ENCODE data around the gene EXOSC10. TPM values are rescaled to one million over a fixed set of nuclear protein-coding genes. Genes with fewer than 3 reads are reported as not detected.

Gene EXOSC10
- total and polyA plus RNA-seq, 8 donors, result 15.1 to 118 (median 34.3) TPM

- TF ChIP-seq CTCF (IDR thresholded peaks at IDR 0.05) (no peak), POLR2A (IDR thresholded peaks at IDR 0.05) (no peak), EP300 (IDR thresholded peaks at IDR 0.05) (no peak), POLR2AphosphoS5 (IDR thresholded peaks at IDR 0.05) (no peak)
- no peak for DNase-seq
- H3K4me1 ChIP-seq, result no peaks in the 10 kb centered on the region
- H3K36me3 ChIP-seq, result peaks cover 30 to 75% (median 69%) of the 10 kb centered on the region in 4 donors
- intact Hi-C loops (cut with DNase I; ENCODE audit: low total_unique reads), result no loop called here
- H3K9me3 ChIP-seq, result no peaks in the 10 kb centered on the region
- WGBS, 5 donors, result 91 to 96% (median 93%) methylated on average over 3 of the region's 3 CpGs
- H3K27ac ChIP-seq, result no peak overlapping the region
- H3K27me3 ChIP-seq, result no peaks in the 10 kb centered on the region
- no peak overlapping the region for H3K4me3 ChIP-seq
Measured at GRCh38 chr1:11028018-11028417, 71.7 kb downstream of the EXOSC10 start.

GRCh38 chr1:11027316-11027715 is 72.4 kb downstream of the EXOSC10 start:
- H3K27me3 ChIP-seq, result no peaks in the 10 kb centered on the region
- TF ChIP-seq EP300 (IDR thresholded peaks at IDR 0.05) (no peak), POLR2A (IDR thresholded peaks at IDR 0.05) (no peak), CTCF (IDR thresholded peaks at IDR 0.05) (no peak), POLR2AphosphoS5 (IDR thresholded peaks at IDR 0.05) (no peak)
- peaks cover 0 to under 1% (median 0%) of the 10 kb centered on the region in 4 donors for H3K4me1 ChIP-seq
- no peak overlapping the region for H3K27ac ChIP-seq
- no peaks in the 10 kb centered on the region for H3K9me3 ChIP-seq
- H3K4me3 ChIP-seq, result no peak overlapping the region
- DNase-seq, result no peak
- intact Hi-C loops (cut with DNase I; ENCODE audit: low total_unique reads), result no loop called here
- 68 to 71% (median 69%) methylated on average over 6 of the region's 6 CpGs for WGBS, 5 donors
- peaks cover 37 to 82% (median 76%) of the 10 kb centered on the region in 4 donors for H3K36me3 ChIP-seq

- Histone ChIP-seq H3K9me3 (no peaks in the 10 kb centered on the region), H3K27me3 (no peaks in the 10 kb centered on the region), H3K36me3 (peaks cover 41 to 86% (median 80%) of the 10 kb centered on the region in 4 donors), H3K4me3 (no peak overlapping the region), H3K27ac (no peak overlapping the region), H3K4me1 (peaks cover 0 to 4% (median 0%) of the 10 kb centered on the region in 4 donors)
- intact Hi-C loops (cut with DNase I; ENCODE audit: low total_unique reads), result no loop called here
- WGBS, 5 donors, result 92 to 97% (median 94%) methylated on average over 5 of the region's 5 CpGs
- DNase-seq, result no peak
- TF ChIP-seq POLR2A (IDR thresholded peaks at IDR 0.05) (no peak), POLR2AphosphoS5 (IDR thresholded peaks at IDR 0.05) (no peak), EP300 (IDR thresholded peaks at IDR 0.05) (no peak), CTCF (IDR thresholded peaks at IDR 0.05) (no peak)
Measured at GRCh38 chr1:11026903-11027302, 72.8 kb downstream of the EXOSC10 start.

- Histone ChIP-seq H3K27ac (no peak overlapping the region), H3K4me1 (peaks cover 0 to 4% (median 0%) of the 10 kb centered on the region in 4 donors), H3K27me3 (no peaks in the 10 kb centered on the region), H3K9me3 (no peaks in the 10 kb centered on the region), H3K4me3 (no peak overlapping the region), H3K36me3 (peaks cover 50 to 95% (median 89%) of the 10 kb centered on the region in 4 donors)
- no peak for TF ChIP-seq POLR2AphosphoS5 (IDR thresholded peaks at IDR 0.05)
- TF ChIP-seq CTCF (IDR thresholded peaks at IDR 0.05), result no peak
- no peak for TF ChIP-seq EP300 (IDR thresholded peaks at IDR 0.05)
- TF ChIP-seq POLR2A (IDR thresholded peaks at IDR 0.05), result no peak
- intact Hi-C loops (cut with DNase I; ENCODE audit: low total_unique reads), result no loop called here
- WGBS, 5 donors, result 52 to 79% (median 63%) methylated on average over 1 of the region's 1 CpG
- DNase-seq, result no peak
Measured at GRCh38 chr1:11026052-11026451, 73.6 kb downstream of the EXOSC10 start.

All from stomach (tissue), 9 donors.